ENCODE data around the gene ANKRD17.

ANKRD17 gene

DNA sequence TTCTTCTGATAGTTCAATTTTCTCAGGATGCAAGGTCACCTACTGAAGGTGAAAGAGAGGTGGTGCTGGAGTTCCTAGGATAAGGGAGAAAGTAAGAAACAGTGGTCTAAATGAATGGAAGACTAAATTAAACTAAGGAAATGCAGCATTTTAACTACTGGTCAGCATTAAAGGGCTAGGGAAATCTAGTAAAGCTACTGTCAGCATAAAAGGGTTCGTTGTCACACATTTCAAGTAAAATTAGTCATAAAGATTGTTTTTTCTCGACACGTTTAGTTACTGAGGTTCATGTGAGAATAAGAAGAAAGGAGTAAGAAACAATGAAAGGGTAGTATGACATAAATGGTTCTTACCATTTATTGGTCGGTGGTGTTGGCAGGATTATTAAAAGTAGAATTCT, 149.1 kb downstream of the ANKRD17 start:
- Histone ChIP-seq H3K27ac (ENCODE audit: low read depth, low read length) (no peak overlapping the region), H3K9me3 (ENCODE audit: insufficient read depth, low read depth, low read length) (no peaks in the 10 kb centered on the region), H3K4me1 (ENCODE audit: insufficient read depth, low read length) (peaks cover 14% of the 10 kb centered on the region; the same call in 1 of the 2 replicates), H3K36me3 (ENCODE audit: insufficient read depth, low read length) (peaks cover 78% of the 10 kb centered on the region), H3K27me3 (ENCODE audit: insufficient read depth, low read length) (no peaks in the 10 kb centered on the region), H3K4me3 (ENCODE audit: low read length) (no peak overlapping the region), H3K9ac (ENCODE audit: low read depth, low read length) (no peak overlapping the region)
- 94% methylated on average over 4 of the region's 4 CpGs for WGBS

- 89% methylated on average over 5 of the region's 5 CpGs for WGBS
Measured at GRCh38 chr4:73104695-73105094, 153.9 kb downstream of the ANKRD17 start.

GRCh38 chr4:73103799-73104503, 154.6 kb downstream of the ANKRD17 start:
- H3K9ac ChIP-seq (ENCODE audit: low read depth, low read length): peak overlapping the region; percentile 5; the same call in 1 of the 2 replicates
- WGBS: 88% methylated on average over 7 of the region's 8 CpGs
- H3K9me3 ChIP-seq (ENCODE audit: insufficient read depth, low read depth, low read length): no peaks in the 10 kb centered on the region
- peaks cover 76% of the 10 kb centered on the region for H3K36me3 ChIP-seq (ENCODE audit: insufficient read depth, low read length)
- no peaks in the 10 kb centered on the region for H3K27me3 ChIP-seq (ENCODE audit: insufficient read depth, low read length)
- H3K4me3 ChIP-seq (ENCODE audit: low read length): no peak overlapping the region
- peaks cover 18% of the 10 kb centered on the region; the same call in 1 of the 2 replicates for H3K4me1 ChIP-seq (ENCODE audit: insufficient read depth, low read length)
- H3K27ac ChIP-seq (ENCODE audit: low read depth, low read length): peak overlapping the region; percentile 32

More at GRCh38 chr4:73104695-73105094, 153.9 kb downstream of the ANKRD17 start:
- Histone ChIP-seq H3K27ac (ENCODE audit: low read depth, low read length) (no peak overlapping the region; the same call in 1 of the 2 replicates), H3K4me3 (ENCODE audit: low read length) (no peak overlapping the region), H3K27me3 (ENCODE audit: insufficient read depth, low read length) (no peaks in the 10 kb centered on the region), H3K4me1 (ENCODE audit: insufficient read depth, low read length) (peaks cover 18% of the 10 kb centered on the region; the same call in 1 of the 2 replicates), H3K36me3 (ENCODE audit: insufficient read depth, low read length) (peaks cover 76% of the 10 kb centered on the region), H3K9me3 (ENCODE audit: insufficient read depth, low read depth, low read length) (no peaks in the 10 kb centered on the region), H3K9ac (ENCODE audit: low read depth, low read length) (no peak overlapping the region)

DNA sequence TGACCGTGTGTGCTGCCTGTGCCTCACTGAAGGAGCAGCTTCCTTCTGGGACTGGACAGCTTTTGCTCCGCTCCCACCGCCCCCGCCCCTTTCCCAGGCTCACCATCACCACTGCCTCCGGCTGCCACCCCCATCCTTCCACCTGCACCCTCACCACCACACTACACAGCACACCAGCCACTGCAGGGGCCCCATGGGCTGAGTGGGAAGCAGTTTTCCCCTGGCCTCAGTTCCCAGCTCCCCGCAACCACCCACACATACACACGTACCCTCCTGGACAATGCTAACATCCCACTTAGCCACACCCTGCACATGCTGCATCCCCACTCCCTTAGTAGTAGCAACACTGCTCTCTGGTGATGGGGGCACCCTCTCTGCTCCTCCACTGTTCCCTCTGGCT, 159.5 kb downstream of the ANKRD17 start:
- peaks cover 97% of the 10 kb centered on the region for H3K36me3 ChIP-seq (ENCODE audit: insufficient read depth, low read length)
- H3K9ac ChIP-seq (ENCODE audit: low read depth, low read length): no peak overlapping the region
- WGBS: 92% methylated on average over 7 of the region's 7 CpGs
- H3K4me1 ChIP-seq (ENCODE audit: insufficient read depth, low read length): peaks cover under 1% of the 10 kb centered on the region; the same call in 1 of the 2 replicates
- no peaks in the 10 kb centered on the region for H3K27me3 ChIP-seq (ENCODE audit: insufficient read depth, low read length)
- H3K9me3 ChIP-seq (ENCODE audit: insufficient read depth, low read depth, low read length): no peaks in the 10 kb centered on the region
- no peak overlapping the region for H3K27ac ChIP-seq (ENCODE audit: low read depth, low read length)
- no peak overlapping the region for H3K4me3 ChIP-seq (ENCODE audit: low read length)

DNA sequence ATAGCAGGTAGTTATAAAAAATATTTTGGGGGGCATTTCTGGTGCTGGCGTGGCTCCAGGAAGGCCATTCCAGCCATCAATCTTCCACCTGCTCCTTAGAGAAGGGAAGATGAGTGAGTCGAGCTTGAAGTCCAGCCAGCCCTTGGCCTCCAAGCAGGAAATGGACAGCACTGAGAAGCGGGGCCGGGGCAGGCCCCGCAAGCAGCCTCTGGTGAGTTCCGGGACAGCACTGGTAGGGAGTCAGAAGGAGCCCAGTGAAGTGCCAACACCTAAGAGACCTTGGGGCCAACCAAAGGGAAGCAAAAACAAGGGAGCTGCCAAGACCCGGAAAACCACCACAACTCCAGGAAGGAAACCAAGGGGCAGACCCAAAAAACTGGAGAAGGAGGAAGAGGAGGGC, 159.9 kb downstream of the ANKRD17 start:
- H3K4me3 ChIP-seq (ENCODE audit: low read length): no peak overlapping the region
- no peak overlapping the region for H3K9ac ChIP-seq (ENCODE audit: low read depth, low read length)
- H3K27ac ChIP-seq (ENCODE audit: low read depth, low read length): no peak overlapping the region
- H3K9me3 ChIP-seq (ENCODE audit: insufficient read depth, low read depth, low read length): no peaks in the 10 kb centered on the region
- H3K4me1 ChIP-seq (ENCODE audit: insufficient read depth, low read length): no peaks in the 10 kb centered on the region
- H3K27me3 ChIP-seq (ENCODE audit: insufficient read depth, low read length): no peaks in the 10 kb centered on the region
- 93% methylated on average over 7 of the region's 7 CpGs for WGBS
- peaks cover 97% of the 10 kb centered on the region for H3K36me3 ChIP-seq (ENCODE audit: insufficient read depth, low read length)

DNA sequence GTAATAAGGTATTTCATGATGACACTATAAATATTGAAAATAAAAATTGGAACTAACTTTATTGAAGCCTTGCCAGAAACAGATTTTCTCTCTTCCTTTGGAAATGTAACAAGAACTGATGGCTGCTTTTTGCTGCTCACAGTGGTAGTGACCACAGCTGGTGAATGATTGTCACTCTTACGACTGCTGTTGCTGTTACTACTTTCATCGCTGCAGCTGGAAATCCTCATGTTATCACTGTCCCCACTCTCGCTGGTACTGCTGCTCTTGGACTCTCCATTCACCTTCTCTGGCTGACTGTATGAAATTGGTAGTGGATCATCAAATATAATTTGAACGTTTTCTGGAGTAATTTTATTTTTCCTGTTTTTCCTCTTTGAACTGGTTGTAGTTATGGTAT, 160.6 kb downstream of the ANKRD17 start:
- 98% methylated on average over 4 of the region's 4 CpGs for WGBS
- Histone ChIP-seq H3K36me3 (ENCODE audit: insufficient read depth, low read length) (peaks cover 97% of the 10 kb centered on the region), H3K27me3 (ENCODE audit: insufficient read depth, low read length) (no peaks in the 10 kb centered on the region), H3K4me1 (ENCODE audit: insufficient read depth, low read length) (no peaks in the 10 kb centered on the region), H3K27ac (ENCODE audit: low read depth, low read length) (no peak overlapping the region), H3K9me3 (ENCODE audit: insufficient read depth, low read depth, low read length) (no peaks in the 10 kb centered on the region), H3K9ac (ENCODE audit: low read depth, low read length) (no peak overlapping the region), H3K4me3 (ENCODE audit: low read length) (no peak overlapping the region)

- Histone ChIP-seq H3K4me3 (ENCODE audit: low read length) (no peak overlapping the region), H3K9ac (ENCODE audit: low read depth, low read length) (no peak overlapping the region), H3K27me3 (ENCODE audit: insufficient read depth, low read length) (no peaks in the 10 kb centered on the region), H3K9me3 (ENCODE audit: insufficient read depth, low read depth, low read length) (no peaks in the 10 kb centered on the region), H3K27ac (ENCODE audit: low read depth, low read length) (no peak overlapping the region), H3K4me1 (ENCODE audit: insufficient read depth, low read length) (no peaks in the 10 kb centered on the region), H3K36me3 (ENCODE audit: insufficient read depth, low read length) (peaks cover 89% of the 10 kb centered on the region)
- WGBS: no CpG with 5 or more reads among the region's 1 CpG
Measured at GRCh38 chr4:73092868-73093267, 165.7 kb downstream of the ANKRD17 start.

- H3K27ac ChIP-seq (ENCODE audit: low read depth, low read length): no peak overlapping the region
- H3K4me3 ChIP-seq (ENCODE audit: low read length): no peak overlapping the region
- H3K9me3 ChIP-seq (ENCODE audit: insufficient read depth, low read depth, low read length): no peaks in the 10 kb centered on the region
- no peaks in the 10 kb centered on the region for H3K27me3 ChIP-seq (ENCODE audit: insufficient read depth, low read length)
- no peak overlapping the region for H3K9ac ChIP-seq (ENCODE audit: low read depth, low read length)
- no peaks in the 10 kb centered on the region for H3K4me1 ChIP-seq (ENCODE audit: insufficient read depth, low read length)
- WGBS: 87% methylated on average over 1 of the region's 1 CpG
- peaks cover 86% of the 10 kb centered on the region for H3K36me3 ChIP-seq (ENCODE audit: insufficient read depth, low read length)
Measured at GRCh38 chr4:73090738-73091137, 167.9 kb downstream of the ANKRD17 start.

GRCh38 chr4:73087871-73088270, 170.7 kb downstream of the ANKRD17 start:
- Histone ChIP-seq H3K9ac (ENCODE audit: low read depth, low read length) (no peak overlapping the region), H3K4me3 (ENCODE audit: low read length) (no peak overlapping the region), H3K4me1 (ENCODE audit: insufficient read depth, low read length) (no peaks in the 10 kb centered on the region), H3K36me3 (ENCODE audit: insufficient read depth, low read length) (peaks cover 86% of the 10 kb centered on the region), H3K27me3 (ENCODE audit: insufficient read depth, low read length) (no peaks in the 10 kb centered on the region), H3K27ac (ENCODE audit: low read depth, low read length) (no peak overlapping the region), H3K9me3 (ENCODE audit: insufficient read depth, low read depth, low read length) (no peaks in the 10 kb centered on the region)

GRCh38 chr4:73086095-73086868, 172.3 kb downstream of the ANKRD17 start:
- Histone ChIP-seq H3K27me3 (ENCODE audit: insufficient read depth, low read length) (no peaks in the 10 kb centered on the region), H3K9me3 (ENCODE audit: insufficient read depth, low read depth, low read length) (no peaks in the 10 kb centered on the region), H3K4me1 (ENCODE audit: insufficient read depth, low read length) (no peaks in the 10 kb centered on the region), H3K36me3 (ENCODE audit: insufficient read depth, low read length) (peaks cover 84% of the 10 kb centered on the region), H3K27ac (ENCODE audit: low read depth, low read length) (no peak overlapping the region), H3K9ac (ENCODE audit: low read depth, low read length) (no peak overlapping the region), H3K4me3 (ENCODE audit: low read length) (no peak overlapping the region)
- 95% methylated on average over 5 of the region's 6 CpGs for WGBS

DNA sequence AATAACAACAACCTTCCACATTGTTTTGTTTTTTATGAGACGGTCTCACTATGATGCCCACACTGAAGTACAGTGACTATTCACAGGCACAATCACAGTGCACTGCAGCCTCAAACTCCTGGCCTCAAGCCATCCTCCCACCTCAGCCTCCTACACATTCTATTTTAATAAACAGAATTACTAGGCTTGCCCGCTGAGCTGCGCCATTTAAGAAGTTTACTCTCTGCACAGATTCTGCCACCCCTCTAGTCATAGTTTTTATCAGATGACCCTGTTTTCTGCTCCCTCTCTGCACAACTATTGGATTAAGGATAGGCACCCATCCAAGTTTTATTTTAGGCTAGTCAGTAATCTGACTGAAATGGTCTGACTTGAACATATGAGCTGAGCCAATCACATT, 177.8 kb downstream of the ANKRD17 start:
- H3K27me3 ChIP-seq (ENCODE audit: insufficient read depth, low read length): no peaks in the 10 kb centered on the region
- 97% methylated on average over 3 of the region's 3 CpGs for WGBS
- H3K9me3 ChIP-seq (ENCODE audit: insufficient read depth, low read depth, low read length): no peaks in the 10 kb centered on the region
- H3K4me1 ChIP-seq (ENCODE audit: insufficient read depth, low read length): no peaks in the 10 kb centered on the region
- H3K9ac ChIP-seq (ENCODE audit: low read depth, low read length): no peak overlapping the region
- no peak overlapping the region for H3K27ac ChIP-seq (ENCODE audit: low read depth, low read length)
- H3K36me3 ChIP-seq (ENCODE audit: insufficient read depth, low read length): peaks cover 94% of the 10 kb centered on the region
- no peak overlapping the region for H3K4me3 ChIP-seq (ENCODE audit: low read length)

Data from HUES64 (cell line).